Spleen (tissue), 11 donors: ENCODE results near the gene CCNF. TPM values are rescaled to one million over a fixed set of nuclear protein-coding genes. Genes with fewer than 3 reads are reported as not detected.

Source experiments
- DNase-seq: peaks from one replicate; pipeline ENCODE4 v3.0.0-alpha.2; 2020
- H3K27ac ChIP-seq, 8 donors: fragments of 200-600 bp; sonication (generic) in 7 of 8; 1 replicate in 4 of 8; 2 replicates in 4 of 8; pipeline versions ENCODE4 v1.5.0 to v1.8.0; 2016 to 2021; ENCODE audit warnings: inconsistent platforms in 4 of 8, mild to moderate bottlenecking in 4 of 8, moderate library complexity in 1 of 8
- H3K27me3 ChIP-seq, 7 donors: fragments of 200-600 bp; sonication (generic) in 6 of 7; replicated peaks in 1 of 7; 1 replicate in 4 of 7; 2 replicates in 3 of 7; pipeline versions ENCODE4 v1.5.0 to v1.8.0; 2016 to 2021; ENCODE audit warnings: inconsistent platforms in 3 of 7, mild to moderate bottlenecking in 1 of 7
- H3K36me3 ChIP-seq, 6 donors: fragments of 200-600 bp; sonication (generic) in 5 of 6; 1 replicate in 4 of 6; 2 replicates in 2 of 6; pipeline versions ENCODE4 v1.5.0 to v1.8.0; 2016 to 2021; ENCODE audit warnings: inconsistent platforms in 2 of 6
- H3K4me1 ChIP-seq, 6 donors: fragments of 200-600 bp; sonication (generic) in 5 of 6; 1 replicate in 3 of 6; 2 replicates in 3 of 6; pipeline versions ENCODE4 v1.5.0 to v1.8.0; 2016 to 2021; ENCODE audit warnings: inconsistent platforms in 3 of 6
- H3K4me3 ChIP-seq, 8 donors: fragments of 200-600 bp; sonication (generic) in 7 of 8; 1 replicate in 4 of 8; 2 replicates in 4 of 8; pipeline versions ENCODE4 v1.5.0 to v1.8.0; 2016 to 2021; ENCODE audit warnings: inconsistent platforms in 4 of 8, mild to moderate bottlenecking in 4 of 8, moderate library complexity in 2 of 8
- H3K9me3 ChIP-seq, 8 donors: fragments of 200-600 bp; sonication (generic) in 7 of 8; 1 replicate in 4 of 8; 2 replicates in 4 of 8; pipeline versions ENCODE4 v1.5.0 to v1.8.0; 2016 to 2021; ENCODE audit warnings: inconsistent platforms in 4 of 8
- POLR2A ChIP-seq, 3 donors: fragments of 450-650 bp; IDR thresholded peaks; one replicate each; pipeline ENCODE4 v1.5.1; 2017; ENCODE audit warnings: antibody characterized with exemption in 3 of 3, mild to moderate bottlenecking in 1 of 3
- POLR2AphosphoS5 ChIP-seq, 3 donors: sonication (generic); formaldehyde crosslinking; IDR thresholded peaks; one replicate each; pipeline ENCODE4 v1.5.1; 2017; ENCODE audit warnings: antibody characterized with exemption in 3 of 3
- WGBS, 5 donors: extraction: QIAGEN DNeasy Blood & Tissue Kit in 3 of 5; methylation state at CpG; one replicate each; pipeline versions ENCODE4 v1.1.5 to v1.1.7; 2013 to 2018; 5-methylcytosine and 5-hydroxymethylcytosine counted together
- intact Hi-C: fragments of 100-400 bp; cut with DNase I; formaldehyde crosslinking; loops from one replicate; pipeline ENCODE4 v1.15.0; 2023; ENCODE audit warnings: low total_unique reads
- polyA plus RNA-seq, 3 donors: library from polyadenylated mRNA; stranded (reverse); fragments of 200-250 nt; gene quantifications; one replicate each; pipeline ENCODE4 v1.2.1, GENCODE V29; 2013
- total RNA-seq, 7 donors: library from RNA; depleted of rRNA in 3 of 7; stranded (reverse); fragments of >200 nt in 3 of 7; fragmentation: NEBNext Ultra II Directional in 4 of 7; extraction: Animal tissue kit (Norgen Biotek cat#: 25700) in 4 of 7; gene quantifications; one replicate each; pipeline versions ENCODE4 v1.1.0 to v1.2.1, GENCODE V29; 2016 to 2021
- TF ChIP-seq, protein P1 (sequence below), 11 experiments: fragments of 200-600 bp in 7 of 11; fragments of 450-650 bp in 4 of 11; sonication (generic) in 4 of 11; IDR thresholded peaks in 8 of 11; conservative IDR thresholded peaks in 3 of 11; 1 replicate in 7 of 11; 2 replicates in 4 of 11; pipeline versions ENCODE4 v1.4.0 to v1.8.0; 2016 to 2021; ENCODE audit warnings: antibody characterized with exemption in 11 of 11, inconsistent platforms in 4 of 11, mild to moderate bottlenecking in 1 of 11
- donor health status: healthy with polysubstance abuse.
- donor health status: DM: no; HTN: no; CAD: no; lungs with moderate emphysema.
- donor health status: DM: no; HTN: no; CAD: no.
- donor health status: Bipolar disorder and iron deficiency.
- donor health status: healthy.
- donor health status: DM: no; HTN: no; CAD: no.
- donor health status: DM: yes; HTN: yes; CAD: no.

CCNF gene
- total and polyA plus RNA-seq, 10 donors = 1.5 to 11.1 (median 4.7) TPM

DNA sequence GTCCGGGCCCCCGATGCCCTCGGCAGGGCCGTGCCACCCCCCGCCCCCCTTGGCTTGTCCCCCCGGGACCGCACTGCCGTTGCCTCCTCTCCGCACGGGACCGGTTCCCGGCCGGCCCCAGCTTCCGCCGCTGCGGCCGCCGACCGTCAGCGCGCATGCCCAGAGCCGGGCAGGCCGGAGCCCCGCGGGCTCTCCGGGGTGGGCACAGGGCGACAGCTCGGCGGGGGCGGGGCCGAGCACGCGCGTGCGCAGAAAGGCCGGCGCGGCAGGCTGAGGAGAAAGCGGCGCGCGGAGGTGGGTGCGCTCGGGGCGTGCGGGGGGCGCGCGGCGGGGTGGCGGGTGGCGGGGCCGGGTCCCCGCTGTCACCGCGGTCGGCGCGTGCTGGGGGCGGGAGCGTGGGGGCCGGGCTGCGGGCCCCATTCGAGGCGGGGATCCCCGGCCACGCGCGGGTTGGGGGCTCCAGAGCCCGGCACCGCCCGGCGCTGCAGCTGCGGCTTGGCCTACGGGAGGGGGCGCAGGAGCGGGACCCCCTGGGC lies 45.7 kb downstream of the CCNF start, which contains the start of gene TBC1D24:
Gene TBC1D24 (plus strand): TSS at position 251 of the 536 bp plus-strand sequence. CDS start 21,022 bp downstream, outside the sequence.
- DNase-seq = peak; percentile 97
- Histone ChIP-seq H3K9me3 (no peaks in the 10 kb centered on the region), H3K4me1 (peaks cover 7 to 70% (median 48%) of the 10 kb centered on the region in 6 donors), H3K4me3 (peak within 1 kb of the TSS; percentile 64 to 93 (median 70)), H3K27ac (peak within 1 kb of the TSS; percentile 79 to 93 (median 86)), H3K36me3 (peaks cover 0 to 4% (median 0%) of the 10 kb centered on the region in 6 donors), H3K27me3 (peaks cover 0 to 45% (median 37%) of the 10 kb centered on the region in 7 donors)
- TF ChIP-seq, protein P1, sequence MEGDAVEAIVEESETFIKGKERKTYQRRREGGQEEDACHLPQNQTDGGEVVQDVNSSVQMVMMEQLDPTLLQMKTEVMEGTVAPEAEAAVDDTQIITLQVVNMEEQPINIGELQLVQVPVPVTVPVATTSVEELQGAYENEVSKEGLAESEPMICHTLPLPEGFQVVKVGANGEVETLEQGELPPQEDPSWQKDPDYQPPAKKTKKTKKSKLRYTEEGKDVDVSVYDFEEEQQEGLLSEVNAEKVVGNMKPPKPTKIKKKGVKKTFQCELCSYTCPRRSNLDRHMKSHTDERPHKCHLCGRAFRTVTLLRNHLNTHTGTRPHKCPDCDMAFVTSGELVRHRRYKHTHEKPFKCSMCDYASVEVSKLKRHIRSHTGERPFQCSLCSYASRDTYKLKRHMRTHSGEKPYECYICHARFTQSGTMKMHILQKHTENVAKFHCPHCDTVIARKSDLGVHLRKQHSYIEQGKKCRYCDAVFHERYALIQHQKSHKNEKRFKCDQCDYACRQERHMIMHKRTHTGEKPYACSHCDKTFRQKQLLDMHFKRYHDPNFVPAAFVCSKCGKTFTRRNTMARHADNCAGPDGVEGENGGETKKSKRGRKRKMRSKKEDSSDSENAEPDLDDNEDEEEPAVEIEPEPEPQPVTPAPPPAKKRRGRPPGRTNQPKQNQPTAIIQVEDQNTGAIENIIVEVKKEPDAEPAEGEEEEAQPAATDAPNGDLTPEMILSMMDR (IDR thresholded peaks at IDR 0.05 in 8 of 11, conservative IDR thresholded peaks at IDR 0.05 in 3 of 11) = no peak
- TF ChIP-seq POLR2AphosphoS5 (IDR thresholded peaks at IDR 0.05) = peak; percentile 85 to 90 (median 86)
- peak in 1 of 3 donors; percentile 43 for TF ChIP-seq POLR2A (IDR thresholded peaks at IDR 0.05)
- 0 to 3% (median 1%) methylated on average over 6 to 77 of the region's 77 CpGs for WGBS, 5 donors
- intact Hi-C loops = no loop called here

DNA sequence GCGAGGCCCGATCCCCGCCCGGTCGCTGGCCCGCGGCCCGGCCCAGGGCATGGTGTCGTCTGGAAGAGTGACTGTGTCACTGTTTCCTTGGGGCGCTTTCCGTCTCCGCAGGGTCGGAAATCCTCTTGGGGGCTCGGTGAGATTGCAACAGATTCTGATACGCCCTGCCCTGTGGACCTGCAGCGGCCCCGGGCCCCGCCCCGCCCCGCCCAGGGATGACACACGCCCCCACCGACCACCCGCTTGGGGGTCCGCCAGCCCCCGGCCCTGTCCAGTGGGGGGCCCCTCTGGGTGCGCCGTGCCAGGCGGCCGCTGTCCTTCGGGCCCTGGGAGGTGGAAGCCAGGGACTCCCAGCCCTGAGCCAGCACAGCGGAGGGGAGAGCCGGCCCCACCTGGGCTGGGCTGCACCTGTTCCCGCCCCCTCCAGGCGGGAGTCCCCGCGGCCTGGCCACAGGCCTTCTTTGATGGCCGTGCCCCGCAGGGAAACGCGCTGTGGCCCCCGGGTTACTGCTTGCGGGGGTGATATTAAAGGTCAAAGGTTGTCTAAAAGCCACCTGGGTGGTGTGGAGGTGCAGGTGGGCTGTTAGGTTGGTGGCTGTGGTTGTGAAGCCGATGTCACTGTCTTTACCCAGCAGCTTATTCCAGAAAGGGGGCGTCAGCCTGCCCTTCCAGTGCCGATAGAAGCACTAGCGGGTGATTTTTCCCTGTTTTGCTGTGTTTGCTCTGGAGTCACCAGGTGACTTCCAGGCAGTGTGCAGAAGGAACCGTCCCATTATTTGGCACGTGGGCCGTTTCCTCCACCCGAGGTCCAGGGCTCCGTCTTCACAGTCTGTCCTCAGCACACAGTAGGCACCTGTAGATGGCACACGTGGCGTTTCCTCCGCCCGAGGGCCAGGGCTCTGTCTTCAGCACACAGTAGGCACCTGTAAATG lies 46.4 kb downstream of the CCNF start:
- Histone ChIP-seq H3K27me3 (peaks cover 0 to 38% (median 30%) of the 10 kb centered on the region in 7 donors), H3K27ac (peak overlapping the region in 5 of 8 donors; percentile 27 to 93 (median 88)), H3K4me3 (peak overlapping the region; percentile 55 to 93 (median 69)), H3K4me1 (peaks cover 7 to 62% (median 45%) of the 10 kb centered on the region in 6 donors), H3K9me3 (no peaks in the 10 kb centered on the region), H3K36me3 (peaks cover 0 to 8% (median 0%) of the 10 kb centered on the region in 6 donors)
- no peak for TF ChIP-seq POLR2A (IDR thresholded peaks at IDR 0.05)
- TF ChIP-seq, protein P1 (IDR thresholded peaks at IDR 0.05 in 8 of 11, conservative IDR thresholded peaks at IDR 0.05 in 3 of 11) = no peak
- TF ChIP-seq POLR2AphosphoS5 (IDR thresholded peaks at IDR 0.05) = no peak
- intact Hi-C loops = no loop called here
- DNase-seq = peak; percentile 84
- 14 to 25% (median 17%) methylated on average over 28 to 55 of the region's 55 CpGs for WGBS, 5 donors

GRCh38 chr16:2476345-2476720 lies 47.1 kb downstream of the CCNF start:
- Histone ChIP-seq H3K27me3 (peaks cover 0 to 31% (median 24%) of the 10 kb centered on the region in 7 donors), H3K27ac (no peak overlapping the region), H3K36me3 (peaks cover 0 to 13% (median 0%) of the 10 kb centered on the region in 6 donors), H3K4me1 (peaks cover 7 to 56% (median 39%) of the 10 kb centered on the region in 6 donors), H3K9me3 (no peaks in the 10 kb centered on the region), H3K4me3 (peak overlapping the region in 1 of 8 donors; percentile 93)
- DNase-seq = no peak
- TF ChIP-seq, protein P1 (IDR thresholded peaks at IDR 0.05 in 8 of 11, conservative IDR thresholded peaks at IDR 0.05 in 3 of 11) = no peak
- no peak for TF ChIP-seq POLR2AphosphoS5 (IDR thresholded peaks at IDR 0.05)
- TF ChIP-seq POLR2A (IDR thresholded peaks at IDR 0.05) = no peak
- WGBS, 5 donors = 92 to 93% (median 93%) methylated on average over 9 of the region's 9 CpGs
- intact Hi-C loops = no loop called here
